HG02798 (cell line): Measurements from ENCODE around the gene C19orf81.

Experiments used
- ATAC-seq: cut with Tn5 transposase; IDR thresholded peaks from one replicate; pipeline ENCODE4 v1.9.1; 2021; ENCODE audit warnings: mild to moderate bottlenecking; ENCODE audit not compliant: unreplicated experiment, poor library complexity

Gene C19orf81

GRCh38 chr19:50705422-50706019, 56.3 kb downstream of the C19orf81 start:
- ATAC-seq: no peak

GRCh38 chr19:50706387-50706786, 57.1 kb downstream of the C19orf81 start:
- no peak for ATAC-seq

GRCh38 chr19:50708179-50708879, 59.1 kb downstream of the C19orf81 start:
- no peak for ATAC-seq
